ENCODE measurements around the gene STK10.

- TF ChIP-seq CTCF (optimal IDR thresholded peaks at IDR 0.05 in 1 of 3, IDR thresholded peaks at IDR 0.05 in 1 of 3, conservative IDR thresholded peaks at IDR 0.05 in 1 of 3; ENCODE audit: extremely low read depth in 1 of 3, insufficient read depth in 2 of 3, low read length in 3 of 3) (no peak), EZH2 (IDR thresholded peaks at IDR 0.05; ENCODE audit: low read length) (no peak)
These were observed 12.7 kb downstream of the STK10 start for GRCh38 chr5:172175263-172175719.
